Osteoblast (primary cell): ENCODE results near the gene AFF3. TPM values are rescaled to one million over a fixed set of nuclear protein-coding genes. Genes with fewer than 3 reads are reported as not detected.

Experiments used
- DNase-seq: peaks from one replicate; pipeline ENCODE4 v3.0.0; 2011; ENCODE audit warnings: low spot score, mixed read lengths; ENCODE audit not compliant: insufficient read length; ENCODE audit errors: missing footprints
- H2AFZ ChIP-seq: 2 replicates; pipeline ENCODE4 v1.6.0; 2011; ENCODE audit warnings: mild to moderate bottlenecking, low read length
- H3K27ac ChIP-seq: 2 replicates; pipeline ENCODE4 v1.5.1; 2011; ENCODE audit warnings: mild to moderate bottlenecking, low read depth, low read length, moderate library complexity
- H3K27me3 ChIP-seq: 2 replicates; pipeline ENCODE4 v1.6.0; 2012; ENCODE audit warnings: mild to moderate bottlenecking, control low read depth, inconsistent platforms, low read length, moderate library complexity; ENCODE audit not compliant: insufficient read depth
- H3K36me3 ChIP-seq: 2 replicates; pipeline ENCODE4 v1.5.1; 2011; ENCODE audit warnings: mild to moderate bottlenecking, low read length, control low read depth, moderate library complexity; ENCODE audit not compliant: insufficient read depth
- H3K4me1 ChIP-seq: 2 replicates; pipeline ENCODE4 v1.5.1; 2011; ENCODE audit warnings: mild to moderate bottlenecking, low read length, control low read depth, moderate library complexity; ENCODE audit not compliant: insufficient read depth
- H3K4me2 ChIP-seq: 2 replicates; pipeline ENCODE4 v1.6.0; 2011; ENCODE audit warnings: mild to moderate bottlenecking, low read length; ENCODE audit not compliant: insufficient read depth
- H3K4me3 ChIP-seq: fragments of 200-600 bp; sonication (generic); 3 replicates; pipeline ENCODE4 v1.5.1; 2012; ENCODE audit warnings: mild to moderate bottlenecking, low read length, inconsistent platforms; ENCODE audit not compliant: insufficient read depth
- H3K79me2 ChIP-seq: 2 replicates; pipeline ENCODE4 v1.6.0; 2012; ENCODE audit warnings: mild to moderate bottlenecking, low read length, control low read depth, inconsistent platforms; ENCODE audit not compliant: insufficient read depth
- H3K9me3 ChIP-seq: 2 replicates; pipeline ENCODE4 v1.5.1; 2011; ENCODE audit warnings: low read depth, low read length, control low read depth
- H4K20me1 ChIP-seq: 2 replicates; pipeline ENCODE4 v1.6.0; 2012; ENCODE audit warnings: mild to moderate bottlenecking, low read length, control low read depth; ENCODE audit not compliant: insufficient read depth
- CTCF ChIP-seq: IDR thresholded peaks from 2 replicates; pipeline ENCODE4 v1.5.1; 2011; ENCODE audit warnings: mild to moderate bottlenecking, low read depth, low read length, moderate library complexity; ENCODE audit errors: extremely low read depth
- total RNA-seq: library from RNA; depleted of rRNA; stranded (reverse); fragments of >200 nt; gene quantifications from 2 replicates; pipeline ENCODE4 v1.2.3, GENCODE V29; 2012

Gene AFF3
- total RNA-seq, 1 donor, result 4.3 TPM

- H4K20me1 ChIP-seq, result no peaks in the 10 kb centered on the region
- H3K36me3 ChIP-seq, result no peaks in the 10 kb centered on the region
- no peak overlapping the region for H2AFZ ChIP-seq
- no peak overlapping the region for H3K27ac ChIP-seq
- TF ChIP-seq CTCF, result no peak
- no peak for DNase-seq
- H3K4me2 ChIP-seq, result no peak overlapping the region
- no peaks in the 10 kb centered on the region for H3K9me3 ChIP-seq
- peaks cover 17% of the 10 kb centered on the region for H3K27me3 ChIP-seq
- H3K4me3 ChIP-seq, result no peak overlapping the region
- no peaks in the 10 kb centered on the region for H3K79me2 ChIP-seq
- no peaks in the 10 kb centered on the region for H3K4me1 ChIP-seq
Observed at GRCh38 chr2:100066856-100067255, 75.5 kb downstream of the AFF3 start.

- no peaks in the 10 kb centered on the region for H3K36me3 ChIP-seq
- no peak for DNase-seq
Observed at GRCh38 chr2:100066246-100066645, 76.1 kb downstream of the AFF3 start.

GRCh38 chr2:100064592-100065428 lies 77.6 kb downstream of the AFF3 start:
- Histone ChIP-seq H3K27me3 (peaks cover 9% of the 10 kb centered on the region), H2AFZ (no peak overlapping the region), H3K4me2 (no peak overlapping the region), H3K27ac (no peak overlapping the region), H3K36me3 (no peaks in the 10 kb centered on the region), H3K79me2 (no peaks in the 10 kb centered on the region), H3K4me1 (no peaks in the 10 kb centered on the region), H3K9me3 (no peaks in the 10 kb centered on the region), H4K20me1 (no peaks in the 10 kb centered on the region), H3K4me3 (no peak overlapping the region)
- no peak for TF ChIP-seq CTCF
- no peak for DNase-seq

More at GRCh38 chr2:100066246-100066645, 76.1 kb downstream of the AFF3 start:
- H3K4me3 ChIP-seq, result no peak overlapping the region
- peaks cover 12% of the 10 kb centered on the region for H3K27me3 ChIP-seq
- H3K9me3 ChIP-seq, result no peaks in the 10 kb centered on the region
- no peak overlapping the region for H3K4me2 ChIP-seq
- H3K27ac ChIP-seq, result no peak overlapping the region
- no peak for TF ChIP-seq CTCF
- H4K20me1 ChIP-seq, result no peaks in the 10 kb centered on the region
- H2AFZ ChIP-seq, result no peak overlapping the region
- H3K4me1 ChIP-seq, result no peaks in the 10 kb centered on the region
- H3K79me2 ChIP-seq, result no peaks in the 10 kb centered on the region

- H3K27me3 ChIP-seq, result peaks cover 6% of the 10 kb centered on the region
- no peak overlapping the region for H2AFZ ChIP-seq
- H3K36me3 ChIP-seq, result no peaks in the 10 kb centered on the region
- TF ChIP-seq CTCF, result no peak
- H4K20me1 ChIP-seq, result no peaks in the 10 kb centered on the region
- H3K4me3 ChIP-seq, result no peak overlapping the region
- no peaks in the 10 kb centered on the region for H3K9me3 ChIP-seq
- H3K4me1 ChIP-seq, result no peaks in the 10 kb centered on the region
- H3K79me2 ChIP-seq, result no peaks in the 10 kb centered on the region
- no peak overlapping the region for H3K27ac ChIP-seq
- DNase-seq, result no peak
- H3K4me2 ChIP-seq, result no peak overlapping the region
Observed at GRCh38 chr2:100064165-100064564, 78.2 kb downstream of the AFF3 start.
